NCI-H2171 treated with DMSO at 0.1 percent for 48 hours (cell line): ENCODE results near the gene WNT3A.

Source experiments
- DNase-seq: peaks from one replicate; lab custom pipeline; 2025; lab: John Stamatoyannopoulos, UW

The WNT3A gene

DNA sequence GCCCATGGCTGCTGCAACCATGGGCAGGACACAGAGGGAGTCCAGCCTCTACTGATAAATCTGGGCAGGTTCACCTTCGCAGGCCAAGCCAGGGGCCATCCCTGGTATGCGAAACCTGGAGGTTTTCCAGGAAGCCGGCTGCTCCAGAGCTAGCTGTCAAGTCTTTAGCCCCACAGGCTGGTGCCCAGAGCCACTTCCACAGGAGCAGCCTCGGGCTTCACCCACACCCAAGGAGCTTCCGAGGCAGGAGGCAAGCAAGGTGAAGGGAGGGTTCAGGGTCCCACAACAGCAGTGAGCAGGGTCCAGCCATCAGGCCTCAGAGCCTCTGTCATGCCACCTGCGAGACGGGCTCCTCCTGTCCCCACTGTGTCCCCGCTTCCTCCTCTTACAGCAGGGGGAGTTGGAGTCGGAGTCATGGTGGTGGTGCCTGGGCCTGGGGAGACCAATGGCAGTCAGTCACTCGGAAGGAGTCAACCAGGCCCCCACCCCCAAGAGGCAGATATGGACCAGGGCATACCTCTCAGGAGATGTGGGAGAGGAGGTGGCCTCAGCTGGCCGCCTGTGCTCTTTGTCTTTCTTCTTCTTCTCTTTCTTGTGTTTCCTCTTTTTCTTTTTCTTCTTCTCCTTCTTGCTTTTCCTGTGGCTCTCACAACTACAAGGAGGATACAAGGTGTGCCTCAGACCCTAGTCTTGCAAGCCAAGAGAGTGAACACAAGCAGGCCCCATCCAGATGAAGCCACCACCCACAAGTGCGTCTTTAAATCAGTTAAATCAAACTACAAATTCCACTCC is 94.2 kb downstream of the WNT3A start:
- DNase-seq = no peak

DNA sequence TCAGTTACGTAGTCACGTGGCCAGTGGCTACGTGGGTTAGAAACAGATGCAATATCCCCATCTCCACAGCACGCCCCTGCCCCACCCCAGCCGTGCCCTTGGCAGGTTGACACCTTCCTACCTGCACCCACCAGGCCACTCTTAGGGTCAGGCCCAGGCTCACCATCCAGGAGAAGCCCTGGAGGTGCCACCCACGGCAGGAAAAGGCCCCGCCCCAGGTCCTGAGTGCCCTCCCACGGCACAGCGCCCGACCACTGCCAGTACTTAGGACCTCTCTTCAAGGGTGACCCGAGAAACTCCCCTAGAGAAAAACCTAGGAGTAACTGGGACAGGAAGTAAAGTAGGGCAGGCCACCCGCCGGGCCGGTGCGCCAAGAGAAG is 94.8 kb downstream of the WNT3A start:
- no peak for DNase-seq

DNA sequence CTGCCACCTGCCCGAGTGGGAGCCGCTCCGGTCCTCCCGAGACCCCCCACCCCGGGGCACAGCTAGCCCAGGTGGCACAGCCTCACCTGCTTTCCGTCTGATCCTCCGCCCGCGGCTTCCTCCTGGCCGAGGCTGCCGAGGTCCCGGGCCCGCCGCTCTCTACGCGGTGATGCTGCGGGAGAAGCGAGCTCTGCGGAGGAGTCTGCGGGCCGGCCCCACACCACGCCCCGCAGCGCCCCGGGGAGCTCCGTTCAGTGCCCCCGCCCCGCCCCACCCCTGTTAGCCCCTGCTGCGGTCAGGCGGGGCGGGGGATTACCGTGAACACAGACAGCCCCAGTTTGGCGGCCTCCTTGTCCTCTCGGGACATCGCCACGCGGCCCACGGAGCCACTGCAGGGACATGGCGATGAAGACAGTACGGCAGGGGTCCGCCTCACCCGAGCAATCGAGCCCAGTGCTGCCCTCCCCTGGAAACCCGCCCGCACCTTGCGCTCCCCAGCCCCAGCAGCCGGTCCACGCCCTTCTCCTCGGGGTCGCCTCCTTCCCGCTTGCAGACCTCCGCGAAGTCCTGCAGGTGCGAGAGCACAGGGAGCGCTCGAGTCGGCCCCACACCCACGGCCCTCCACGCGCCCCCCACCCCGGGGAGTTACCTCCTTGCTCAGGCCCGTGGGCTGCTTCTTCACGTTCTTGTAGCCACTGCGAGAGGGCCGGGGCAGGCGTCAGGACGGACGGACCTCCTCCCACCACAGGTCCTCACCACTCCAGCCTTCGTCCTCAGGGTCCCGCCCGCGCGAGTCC is 95.4 kb downstream of the WNT3A start:
- DNase-seq = peak; percentile 50

DNA sequence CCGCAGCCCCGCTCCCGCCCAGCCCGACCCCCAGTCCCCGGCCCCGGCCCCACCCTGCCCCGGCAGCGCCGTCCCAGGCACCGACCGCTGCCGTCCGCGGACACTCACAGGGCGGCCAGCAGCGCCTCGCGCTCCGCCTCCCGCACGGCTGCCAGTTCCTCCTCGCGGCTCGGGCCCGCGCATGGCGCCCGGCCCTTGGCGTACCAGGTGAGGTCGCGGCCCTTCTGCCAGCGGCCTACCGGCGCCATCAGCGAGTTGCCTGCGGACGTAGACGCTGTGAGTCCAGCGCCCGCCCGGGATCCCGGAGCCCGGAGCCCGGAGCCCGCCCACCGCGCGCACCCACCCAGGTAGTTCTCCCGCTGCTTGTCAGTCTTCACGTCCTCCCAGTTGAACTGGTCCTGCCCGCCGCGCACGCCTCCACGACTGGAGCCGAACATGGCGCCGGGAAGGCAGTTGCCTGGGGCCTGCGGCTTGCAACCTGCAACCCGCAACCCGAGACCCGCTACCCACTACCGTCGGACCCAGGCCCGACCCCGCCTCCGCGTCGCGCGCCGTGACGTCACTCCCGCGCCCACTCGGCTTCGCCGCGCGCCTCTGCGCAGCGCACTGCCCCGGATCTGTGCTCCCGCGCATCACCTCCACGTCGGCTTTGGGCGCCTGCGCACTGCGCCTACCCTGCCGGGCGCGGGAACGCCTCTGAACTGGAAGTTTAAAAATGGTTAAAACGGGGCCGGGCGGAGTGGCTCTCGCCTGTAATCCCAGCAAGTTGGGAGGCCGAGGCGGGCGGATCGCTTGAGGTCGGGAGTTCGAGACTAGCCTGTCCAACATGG is 96.2 kb downstream of the WNT3A start, which contains the start of gene C1orf35:
C1orf35 (minus strand) TSS at position 535 of the 830 bp plus-strand sequence; CDS start at position 437, 98 bp downstream.
- DNase-seq = peak; percentile 91

- DNase-seq = no peak
Measured at GRCh38 chr1:228104526-228105269, 97.9 kb downstream of the WNT3A start.

- no peak for DNase-seq
Measured at GRCh38 chr1:228105270-228105995, 98.6 kb downstream of the WNT3A start.

DNA sequence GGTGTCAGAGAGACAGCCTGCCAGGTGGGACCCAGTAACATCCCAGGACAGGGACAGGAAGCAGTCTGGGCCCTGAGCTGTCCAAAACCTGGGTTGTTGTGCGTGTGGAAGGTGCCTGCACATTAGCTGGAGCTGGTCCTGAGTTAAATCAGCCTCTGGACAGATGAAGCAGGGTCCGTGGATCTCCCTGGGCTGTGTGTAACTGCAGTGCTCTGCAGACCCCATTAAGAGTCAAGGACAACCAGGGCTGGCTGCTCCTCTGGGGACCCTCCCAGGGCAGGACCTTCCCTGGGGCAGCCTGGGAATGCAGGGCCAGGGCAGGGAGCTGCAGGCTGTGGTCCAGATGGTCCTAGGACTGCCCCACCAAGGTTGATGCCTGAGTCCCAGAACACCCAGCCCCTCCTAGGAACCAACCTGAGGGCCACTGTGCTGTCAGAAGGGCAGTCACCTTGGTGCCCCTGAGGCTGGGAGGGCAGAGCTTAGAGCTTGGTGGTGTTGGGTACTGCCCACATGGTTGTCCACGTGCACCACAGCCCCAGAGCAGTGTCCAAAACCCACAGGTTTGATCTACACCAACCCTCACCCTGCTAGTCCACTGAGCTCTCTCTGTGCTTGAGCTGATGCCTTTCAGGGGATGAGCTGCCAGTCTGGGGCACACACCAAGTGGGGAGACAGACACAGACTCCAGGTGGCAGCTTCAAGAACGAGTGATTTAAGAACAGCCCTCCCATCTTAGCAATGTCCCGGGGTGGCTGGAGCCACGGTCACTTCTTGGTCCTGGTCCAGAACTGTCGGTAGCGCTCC is 99.4 kb downstream of the WNT3A start:
- DNase-seq = no peak

DNA sequence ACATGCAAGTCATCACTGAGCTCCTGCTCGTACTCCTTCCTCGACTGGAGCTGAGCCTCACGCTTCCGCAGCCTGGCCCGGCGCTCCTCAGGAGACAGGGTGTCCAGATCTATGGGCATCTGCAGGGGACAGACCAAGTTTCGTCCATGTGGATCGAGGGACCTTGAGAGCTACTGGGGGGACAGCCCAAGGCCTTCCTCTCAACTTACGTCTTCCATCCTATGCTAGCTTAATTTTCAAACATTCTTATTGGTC is 99.9 kb downstream of the WNT3A start:
- no peak for DNase-seq

- no peak for DNase-seq
Measured at GRCh38 chr1:228107636-228108035, 100.8 kb downstream of the WNT3A start.

GRCh38 chr1:228108055-228108690 is 101.4 kb downstream of the WNT3A start:
- DNase-seq = no peak

- DNase-seq = no peak
Measured at GRCh38 chr1:228108742-228109072, 101.9 kb downstream of the WNT3A start.

DNA sequence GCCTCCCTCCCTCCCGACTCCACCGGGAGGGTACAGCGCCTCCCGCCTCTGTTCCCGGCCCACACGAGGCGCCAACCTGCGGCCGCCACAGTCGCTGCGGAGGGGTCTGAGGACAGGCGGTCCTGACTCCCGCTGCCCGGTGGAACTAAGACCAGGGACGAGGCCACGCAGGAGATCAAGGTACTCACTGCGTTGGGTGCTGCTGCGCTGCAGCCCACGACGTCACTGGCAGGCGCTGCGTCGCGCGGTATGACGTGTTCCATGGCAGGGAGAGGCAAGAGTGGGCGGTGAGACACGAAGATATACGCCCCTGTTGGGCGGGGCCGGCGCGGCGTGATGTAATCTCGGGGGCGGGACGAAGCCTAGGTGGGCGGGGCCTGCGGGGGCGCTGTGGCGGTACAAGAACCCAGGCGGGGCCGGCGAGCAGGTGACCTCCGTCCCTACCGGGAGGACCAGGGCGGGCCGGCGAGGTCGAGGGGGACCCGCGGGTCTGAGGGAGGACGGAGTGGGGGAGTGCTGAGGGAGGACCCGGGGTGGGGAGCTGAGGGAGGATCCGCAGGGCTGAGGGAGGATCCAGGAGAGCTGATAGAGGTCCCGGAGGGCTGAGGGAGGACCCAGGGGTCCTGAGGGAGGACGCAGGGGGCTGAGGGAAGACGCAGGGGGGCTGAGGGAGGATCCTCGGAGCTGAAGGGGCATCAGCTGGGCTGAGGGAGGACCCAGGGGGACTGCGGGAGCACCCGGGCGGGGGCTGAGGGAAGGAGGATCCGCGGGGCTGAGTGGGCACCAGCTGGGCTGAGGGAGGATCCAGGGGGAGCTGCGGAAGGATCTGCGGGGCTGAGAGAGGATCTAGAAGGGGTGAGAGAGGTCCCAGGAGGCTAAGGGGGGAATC is 102.5 kb downstream of the WNT3A start, which contains the start of gene MRPL55:
MRPL55 (minus strand) TSS at position 227 of the 889 bp plus-strand sequence. CDS start 1,039 bp downstream, outside the sequence.
- peak; percentile 91 for DNase-seq

GRCh38 chr1:228109962-228110488 is 103.2 kb downstream of the WNT3A start:
- DNase-seq = no peak

DNA sequence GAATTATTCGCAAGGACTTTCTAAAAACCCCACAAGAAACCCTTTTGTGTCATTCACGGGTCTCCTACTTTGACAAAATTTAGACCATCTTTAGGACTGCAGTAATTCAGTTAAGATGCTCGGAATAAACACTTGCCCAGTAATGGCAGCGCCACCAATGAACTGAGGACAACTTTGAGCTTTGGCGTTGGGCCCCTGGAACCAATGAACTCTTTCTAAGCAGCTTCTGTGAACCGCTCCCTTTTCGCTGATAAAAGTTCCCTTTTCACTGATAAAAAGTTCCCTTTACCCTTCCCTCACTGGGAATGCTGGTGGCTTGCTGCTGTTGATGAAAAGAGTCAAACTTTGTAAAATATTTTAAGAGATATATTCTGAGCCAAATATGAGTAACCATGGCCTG is 103.8 kb downstream of the WNT3A start:
- no peak for DNase-seq
